Activated T-cell treated with anti-CD3 and anti-CD28 coated beads for 48 hours (primary cell): ENCODE data around the gene CDH7.

Source experiments
- DNase-seq: peaks from one replicate; pipeline ENCODE4 v3.0.0-alpha.2; 2020; ENCODE audit warnings: low read depth

Gene CDH7

GRCh38 chr18:65750389-65751154 is at the start of gene CDH7:
Gene CDH7, plus strand, starts transcription at chr18:65751012. Its CDS starts 11,831 bp downstream, at chr18:65762843.
- no peak for DNase-seq

- DNase-seq, result no peak
These were observed 46.8 kb upstream of the CDH7 start for GRCh38 chr18:65704046-65704445.

GRCh38 chr18:65706646-65707045 is 44.2 kb upstream of the CDH7 start:
- DNase-seq, result no peak

- DNase-seq, result no peak
These were observed 39.3 kb upstream of the CDH7 start for GRCh38 chr18:65711493-65711892.

- DNase-seq, result no peak
These were observed 29.2 kb upstream of the CDH7 start for GRCh38 chr18:65721619-65722018.

- DNase-seq, result no peak
These were observed 25.4 kb upstream of the CDH7 start for GRCh38 chr18:65725251-65726050.

GRCh38 chr18:65735155-65735554 is 15.7 kb upstream of the CDH7 start:
- DNase-seq, result no peak

- no peak for DNase-seq
These were observed 13.3 kb upstream of the CDH7 start for GRCh38 chr18:65737471-65737955.

GRCh38 chr18:65746936-65747335 is 3.9 kb upstream of the CDH7 start:
- no peak for DNase-seq

- DNase-seq, result no peak
These were observed 2.5 kb upstream of the CDH7 start for GRCh38 chr18:65748321-65748720.

GRCh38 chr18:65749841-65750240 is 971 bp upstream of the CDH7 start:
- DNase-seq, result no peak

- no peak for DNase-seq
These were observed 608 bp downstream of the CDH7 start for GRCh38 chr18:65751155-65752085.

- no peak for DNase-seq
These were observed 2.0 kb downstream of the CDH7 start for GRCh38 chr18:65752625-65753325.

- no peak for DNase-seq
These were observed 2.7 kb downstream of the CDH7 start for GRCh38 chr18:65753520-65753919.

GRCh38 chr18:65754121-65754520 is 3.3 kb downstream of the CDH7 start:
- DNase-seq, result no peak

GRCh38 chr18:65755616-65756015 is 4.8 kb downstream of the CDH7 start:
- DNase-seq, result no peak

- DNase-seq, result no peak
These were observed 9.6 kb downstream of the CDH7 start for GRCh38 chr18:65760457-65760856.

- DNase-seq, result no peak
These were observed 11.0 kb downstream of the CDH7 start for GRCh38 chr18:65761636-65762295.

- DNase-seq, result no peak
These were observed 11.7 kb downstream of the CDH7 start for GRCh38 chr18:65762556-65762955.

GRCh38 chr18:65767406-65767805 is 16.6 kb downstream of the CDH7 start:
- no peak for DNase-seq
